Ascending aorta (tissue), 2 donors: ENCODE results near the gene PARN. TPM values are rescaled to one million over a fixed set of nuclear protein-coding genes. Genes with fewer than 3 reads are reported as not detected.
"Not testable (repeated sequence)": the region's sequence is repeated elsewhere in the genome, so short reads cannot be mapped to it uniquely, and the experiment has no call there.

Experiments
- DNase-seq, 2 donors: peaks; one replicate each; pipeline ENCODE4 v3.0.0-alpha.2; 2019; ENCODE audit warnings: low spot score in 2 of 2
- H3K27ac ChIP-seq, 2 donors: fragments of 200-600 bp; sonication (generic); one replicate each; pipeline ENCODE4 v1.5.1; 2016 to 2017; ENCODE audit warnings: mild to moderate bottlenecking in 1 of 2
- H3K27me3 ChIP-seq: fragments of 200-600 bp; sonication (generic); one replicate; pipeline ENCODE4 v1.5.1; 2017
- H3K36me3 ChIP-seq, 2 donors: fragments of 200-600 bp; sonication (generic); one replicate each; pipeline ENCODE4 v1.5.1; 2016
- H3K4me1 ChIP-seq, 2 donors: fragments of 200-600 bp; sonication (generic); one replicate each; pipeline ENCODE4 v1.5.1; 2016 to 2017; ENCODE audit warnings: mild to moderate bottlenecking in 1 of 2
- H3K4me3 ChIP-seq, 2 donors: fragments of 200-600 bp; sonication (generic); one replicate each; pipeline ENCODE4 v1.5.1; 2016 to 2017; ENCODE audit warnings: mild to moderate bottlenecking in 1 of 2
- H3K9me3 ChIP-seq, 2 donors: fragments of 200-600 bp; sonication (generic); one replicate each; pipeline ENCODE4 v1.5.1; 2016
- intact Hi-C: fragments of 100-400 bp; cut with DNase I; formaldehyde crosslinking; loops from one replicate; pipeline ENCODE4 v1.15.1; 2023
- total RNA-seq: library from RNA; depleted of rRNA; stranded (reverse); fragments of >200 nt; gene quantifications from one replicate; pipeline ENCODE4 v1.1.0, GENCODE V29; 2016
- TF ChIP-seq, protein P1 (sequence below), 3 experiments: fragments of 200-600 bp in 2 of 3; fragments of 450-650 bp in 1 of 3; sonication (generic) in 2 of 3; IDR thresholded peaks; one replicate each; pipeline ENCODE4 v1.5.1; 2016 to 2019; ENCODE audit warnings: antibody characterized with exemption in 3 of 3, mild to moderate bottlenecking in 1 of 3, moderate library complexity in 1 of 3

PARN gene
- total RNA-seq, 1 donor from 2014 or later, result 3.8 TPM

DNA sequence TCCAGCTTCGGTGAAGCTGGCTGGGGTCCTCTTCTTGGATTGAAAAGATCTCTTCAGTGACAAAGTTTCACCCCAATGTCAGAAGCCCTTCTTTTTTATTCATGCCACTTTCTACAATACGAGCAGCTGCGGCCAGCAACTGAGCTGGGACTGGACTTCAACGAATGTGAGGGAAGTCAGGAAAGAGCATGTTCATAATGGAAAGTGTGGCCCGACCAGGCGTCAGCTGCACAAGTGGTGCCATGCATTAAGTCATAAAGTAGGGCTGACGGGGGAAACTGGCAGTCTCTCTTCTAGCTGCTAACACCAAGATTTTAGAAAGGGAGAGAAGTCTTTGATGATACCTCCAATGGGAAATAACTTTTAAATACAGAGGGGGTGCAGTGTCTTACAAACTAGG is 192.6 kb downstream of the PARN start:
- no peak overlapping the region for H3K4me3 ChIP-seq
- H3K27me3 ChIP-seq, result no peaks in the 10 kb centered on the region
- H3K9me3 ChIP-seq, result no peaks in the 10 kb centered on the region
- peaks cover 0 to 15% of the 10 kb centered on the region in 2 donors for H3K36me3 ChIP-seq
- DNase-seq, result no peak
- no peaks in the 10 kb centered on the region for H3K4me1 ChIP-seq
- TF ChIP-seq, protein P1, sequence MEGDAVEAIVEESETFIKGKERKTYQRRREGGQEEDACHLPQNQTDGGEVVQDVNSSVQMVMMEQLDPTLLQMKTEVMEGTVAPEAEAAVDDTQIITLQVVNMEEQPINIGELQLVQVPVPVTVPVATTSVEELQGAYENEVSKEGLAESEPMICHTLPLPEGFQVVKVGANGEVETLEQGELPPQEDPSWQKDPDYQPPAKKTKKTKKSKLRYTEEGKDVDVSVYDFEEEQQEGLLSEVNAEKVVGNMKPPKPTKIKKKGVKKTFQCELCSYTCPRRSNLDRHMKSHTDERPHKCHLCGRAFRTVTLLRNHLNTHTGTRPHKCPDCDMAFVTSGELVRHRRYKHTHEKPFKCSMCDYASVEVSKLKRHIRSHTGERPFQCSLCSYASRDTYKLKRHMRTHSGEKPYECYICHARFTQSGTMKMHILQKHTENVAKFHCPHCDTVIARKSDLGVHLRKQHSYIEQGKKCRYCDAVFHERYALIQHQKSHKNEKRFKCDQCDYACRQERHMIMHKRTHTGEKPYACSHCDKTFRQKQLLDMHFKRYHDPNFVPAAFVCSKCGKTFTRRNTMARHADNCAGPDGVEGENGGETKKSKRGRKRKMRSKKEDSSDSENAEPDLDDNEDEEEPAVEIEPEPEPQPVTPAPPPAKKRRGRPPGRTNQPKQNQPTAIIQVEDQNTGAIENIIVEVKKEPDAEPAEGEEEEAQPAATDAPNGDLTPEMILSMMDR (IDR thresholded peaks at IDR 0.05), result no peak
- H3K27ac ChIP-seq, result no peak overlapping the region
- intact Hi-C loops, result no loop called here

DNA sequence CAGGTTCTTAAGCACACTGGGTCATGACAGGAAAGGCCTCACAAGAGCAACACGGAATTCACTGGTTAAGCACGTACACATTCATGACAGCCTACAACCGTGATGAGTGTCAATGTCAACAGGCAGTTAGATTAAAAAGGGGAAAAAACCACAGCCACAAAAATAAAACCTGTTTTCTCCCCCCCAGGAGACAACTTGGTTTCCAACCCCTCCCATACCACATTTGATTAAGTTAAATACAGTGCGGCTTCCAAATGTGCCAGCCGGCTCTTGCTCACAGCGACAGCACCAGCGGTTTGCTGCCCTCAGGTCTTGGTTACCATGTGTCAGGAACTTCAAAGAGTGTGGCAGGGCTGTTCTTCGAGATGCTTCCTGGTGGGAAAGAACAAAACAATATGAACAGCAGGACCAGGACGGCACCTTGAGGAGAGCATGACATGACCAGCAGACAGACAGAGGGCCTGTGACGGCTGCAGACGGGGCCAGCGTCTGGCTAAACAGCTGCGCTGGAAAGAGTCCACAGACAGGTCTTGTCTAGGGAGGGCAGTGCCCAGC is 193.6 kb downstream of the PARN start:
- intact Hi-C loops, result no loop called here
- no peak for DNase-seq
- no peaks in the 10 kb centered on the region for H3K27me3 ChIP-seq
- no peaks in the 10 kb centered on the region for H3K9me3 ChIP-seq
- TF ChIP-seq, protein P1 (IDR thresholded peaks at IDR 0.05), result no peak
- peaks cover 0 to 19% of the 10 kb centered on the region in 2 donors for H3K36me3 ChIP-seq
- no peak overlapping the region for H3K4me3 ChIP-seq
- H3K4me1 ChIP-seq, result no peaks in the 10 kb centered on the region
- no peak overlapping the region for H3K27ac ChIP-seq

DNA sequence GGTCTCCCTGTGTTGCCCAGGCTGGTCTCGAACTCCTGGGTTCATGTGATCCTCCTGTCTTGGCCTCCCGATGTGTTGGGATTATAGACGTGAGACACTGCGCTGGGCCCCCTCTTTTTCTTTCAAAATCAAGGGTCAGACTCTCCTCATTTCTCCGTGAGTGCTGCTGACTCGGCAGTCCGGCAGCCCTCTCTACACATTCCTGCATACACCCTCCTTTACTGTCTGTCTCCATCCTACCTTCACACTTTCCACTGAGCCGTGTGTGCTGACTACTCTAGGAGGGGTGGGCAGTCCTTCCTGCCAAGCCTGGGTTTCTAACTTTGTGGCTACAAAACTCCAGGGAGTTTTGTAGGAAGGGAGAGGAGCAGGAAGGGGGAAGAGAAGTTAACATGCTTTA is 195.2 kb downstream of the PARN start:
- intact Hi-C loops, result no loop called here
- no peaks in the 10 kb centered on the region for H3K4me1 ChIP-seq
- no peaks in the 10 kb centered on the region for H3K27me3 ChIP-seq
- no peak for DNase-seq
- H3K27ac ChIP-seq, result no peak overlapping the region
- no peaks in the 10 kb centered on the region for H3K9me3 ChIP-seq
- H3K4me3 ChIP-seq, result no peak overlapping the region
- TF ChIP-seq, protein P1 (IDR thresholded peaks at IDR 0.05), result no peak
- H3K36me3 ChIP-seq, result peaks cover 0 to 19% of the 10 kb centered on the region in 2 donors

DNA sequence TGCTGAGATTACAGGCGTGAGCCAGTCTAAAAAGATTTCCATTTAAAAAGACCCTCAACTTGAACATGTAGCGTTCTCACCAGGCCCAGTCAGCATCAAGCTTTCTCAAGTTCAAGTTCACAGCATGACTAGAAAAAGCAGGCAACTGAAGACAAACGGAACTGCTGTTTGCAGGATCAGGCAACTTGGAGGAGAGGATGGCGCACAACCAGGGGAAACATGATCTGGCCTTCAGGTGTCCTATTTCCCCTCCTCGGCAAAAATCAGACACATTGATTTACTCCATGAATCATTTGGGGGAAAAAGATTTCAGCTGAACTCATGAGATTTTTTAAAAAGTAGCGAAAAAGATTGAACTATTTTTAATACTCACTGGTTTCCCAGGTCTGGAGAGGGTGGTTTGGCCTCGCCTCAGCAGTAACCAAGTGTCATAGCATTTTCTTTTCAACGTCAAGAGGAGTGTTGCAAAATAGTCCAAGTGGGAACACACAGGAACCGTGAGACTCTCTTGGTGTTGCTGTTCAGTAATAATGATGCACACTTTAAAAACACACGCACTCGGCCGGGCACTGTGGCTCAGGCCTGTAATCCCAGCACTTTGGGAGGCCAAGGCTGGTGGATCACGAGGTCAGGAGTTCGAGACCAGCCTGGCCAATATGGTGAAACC is 201.0 kb downstream of the PARN start:
- DNase-seq, H3K27me3 ChIP-seq, H3K4me1 ChIP-seq, H3K36me3 ChIP-seq, H3K9me3 ChIP-seq, H3K27ac ChIP-seq, intact Hi-C loops, H3K4me3 ChIP-seq: not testable (repeated sequence)

DNA sequence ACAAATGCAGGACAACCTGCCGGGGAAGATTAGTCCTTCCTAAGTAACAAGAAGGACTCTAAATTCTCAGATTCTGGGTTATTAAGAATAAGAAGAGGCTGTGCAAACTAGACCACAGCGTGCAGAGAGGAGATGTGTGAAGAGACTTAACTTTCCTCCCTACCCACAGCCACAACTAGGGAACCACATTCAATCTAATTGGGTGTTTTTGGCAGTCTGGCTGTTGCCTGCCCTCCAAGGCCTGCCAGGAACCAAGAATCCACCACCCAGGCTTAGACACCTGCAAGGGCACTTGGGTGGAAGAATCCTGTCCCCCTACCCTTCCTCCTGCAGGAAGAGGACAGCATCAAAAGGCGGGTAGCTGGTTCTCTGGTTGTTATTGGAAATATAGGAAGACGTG is 202.0 kb downstream of the PARN start:
- no peak for DNase-seq
- intact Hi-C loops, result no loop called here
- H3K27ac ChIP-seq, result no peak overlapping the region
- TF ChIP-seq, protein P1 (IDR thresholded peaks at IDR 0.05), result no peak
- H3K36me3 ChIP-seq, result peaks cover 0 to 7% of the 10 kb centered on the region in 2 donors
- H3K4me3 ChIP-seq, result no peak overlapping the region
- H3K9me3 ChIP-seq, result no peaks in the 10 kb centered on the region
- H3K27me3 ChIP-seq, result no peaks in the 10 kb centered on the region
- peaks cover 3 to 12% of the 10 kb centered on the region in 2 donors for H3K4me1 ChIP-seq

DNA sequence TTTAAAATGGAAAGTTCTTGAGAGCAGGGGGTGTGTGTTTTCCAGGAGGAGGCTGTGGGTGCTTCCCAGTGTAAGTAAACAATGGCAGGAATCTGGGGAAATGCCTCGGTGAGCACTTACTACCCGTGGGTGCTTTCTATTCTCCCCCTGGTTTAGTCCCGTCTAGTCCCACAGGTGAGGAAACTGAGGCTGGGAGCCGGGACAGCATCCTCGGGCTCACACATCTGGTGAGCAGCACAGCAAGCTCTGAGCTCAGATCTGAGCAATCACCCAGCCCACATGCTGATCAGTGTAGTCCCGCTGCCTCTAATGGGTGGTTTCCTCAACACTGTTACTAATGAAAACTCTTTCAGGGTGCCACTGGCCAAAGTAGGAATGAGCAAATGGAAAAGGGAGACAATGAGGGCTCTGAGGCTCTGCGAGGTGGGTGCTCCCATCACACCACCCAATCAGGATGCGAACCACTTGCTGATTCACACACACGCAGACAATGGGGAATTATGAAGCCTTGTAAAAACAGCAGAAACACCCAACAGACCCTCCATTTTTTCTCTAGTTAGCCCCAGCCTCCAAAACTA is 202.6 kb downstream of the PARN start:
- no peaks in the 10 kb centered on the region for H3K9me3 ChIP-seq
- H3K4me3 ChIP-seq, result no peak overlapping the region
- intact Hi-C loops, result no loop called here
- DNase-seq, result no peak
- H3K27ac ChIP-seq, result no peak overlapping the region
- no peaks in the 10 kb centered on the region for H3K27me3 ChIP-seq
- H3K36me3 ChIP-seq, result peaks cover 0 to 4% of the 10 kb centered on the region in 2 donors
- peaks cover 3 to 12% of the 10 kb centered on the region in 2 donors for H3K4me1 ChIP-seq
- TF ChIP-seq, protein P1 (IDR thresholded peaks at IDR 0.05), result no peak
